K562 (cell line): Measurements from ENCODE around the gene LBHD2. TPM values are rescaled to one million over a fixed set of nuclear protein-coding genes. Genes with fewer than 3 reads are reported as not detected.

Experiments
- ATAC-seq: fragments of 200-7000 bp; cut with Tn5 transposase; 3 replicates; pipeline ENCODE4 v1.9.1; 2020; ENCODE audit warnings: moderate library complexity
- BruUV-seq: library from RNA; stranded (reverse); fragments of 400-500 nt; replicated peaks from 2 replicates; lab custom pipeline; 2021; lab: Mats Ljungman, UMichigan
- CTCF ChIA-PET: fragments of 300-600 bp; formaldehyde crosslinking; extraction: SDS; loops from one replicate; lab custom pipeline; 2021; ENCODE audit warnings: low intra/inter-chr PET ratio; lab: Yijun Ruan, JAX
- POLR2A ChIA-PET: fragments of 300-600, 350-650 bp; sonication (Branson Sonifier 250); formaldehyde crosslinking; extraction: SDS; loops from one replicate; lab custom pipeline; 2021; ENCODE audit warnings: antibody characterized with exemption, inconsistent platforms; lab: Yijun Ruan, JAX
- DNase-seq, 4 experiments: peaks; one replicate each; pipeline versions ENCODE4 v3.0.0 to v3.0.0-alpha.2; 2011 to 2018; ENCODE audit warnings: low spot score in 3 of 4, mixed read lengths in 3 of 4; ENCODE audit errors: extremely low read depth in 1 of 4
- FAIRE-seq: peaks from 2 replicates; lab custom pipeline; 2011; peaks lifted over from hg19 to GRCh38; lab: Jason Lieb, UNC
- H2AFZ ChIP-seq: 2 replicates; pipeline ENCODE4 v1.6.0; 2011; ENCODE audit warnings: low read depth, low read length, control low read depth, inconsistent platforms
- H3K27ac ChIP-seq: fragments of 200-600 bp; 3 replicates; pipeline ENCODE4 v1.8.0; 2011; ENCODE audit warnings: low read depth, mild to moderate bottlenecking, control low read depth, inconsistent platforms, low read length, moderate library complexity, mixed read lengths; ENCODE audit errors: extremely low read depth
- H3K27me3 ChIP-seq, 2 experiments: fragments of 300-600 bp in 1 of 2; 2 replicates in 1 of 2; 3 replicates in 1 of 2; pipeline versions ENCODE4 v1.6.0 to v1.8.0; 2011; ENCODE audit warnings: inconsistent platforms in 2 of 2, low read length in 2 of 2, mild to moderate bottlenecking in 1 of 2, mixed read lengths in 1 of 2, moderate library complexity in 1 of 2; ENCODE audit not compliant: control insufficient read depth in 2 of 2, insufficient read depth in 2 of 2
- H3K36me3 ChIP-seq: fragments of 300-600 bp; 3 replicates; pipeline ENCODE4 v1.8.0; 2011; ENCODE audit warnings: mild to moderate bottlenecking, low read length, inconsistent platforms; ENCODE audit not compliant: control insufficient read depth, insufficient read depth
- H3K4me1 ChIP-seq, 2 experiments: fragments of 200-600 bp in 1 of 2; replicated peaks in 1 of 2; 2 replicates in 1 of 2; 3 replicates in 1 of 2; pipeline versions ENCODE4 v1.5.1 to v1.8.0; 2011; ENCODE audit warnings: inconsistent platforms in 2 of 2, low read length in 2 of 2, mild to moderate bottlenecking in 1 of 2, mixed read lengths in 1 of 2, moderate library complexity in 1 of 2; ENCODE audit not compliant: control insufficient read depth in 2 of 2, insufficient read depth in 2 of 2
- H3K4me2 ChIP-seq: 2 replicates; pipeline ENCODE4 v1.6.1; 2011; ENCODE audit warnings: low read length, control low read depth, inconsistent platforms, mixed read lengths; ENCODE audit not compliant: insufficient read depth
- H3K4me3 ChIP-seq: fragments of 200-600 bp; sonication (generic), shearing (Covaris generic); 2 replicates; pipeline ENCODE4 v1.5.1; 2016; ENCODE audit warnings: control low read depth, inconsistent platforms
- H3K79me2 ChIP-seq: fragments of 200-600 bp; 3 replicates; pipeline ENCODE4 v1.8.0; 2011; ENCODE audit warnings: low read length, inconsistent platforms; ENCODE audit not compliant: control insufficient read depth, insufficient read depth
- H3K9ac ChIP-seq, 2 experiments: 2 replicates each; pipeline versions ENCODE4 v1.6.0 to v1.6.1; 2011; ENCODE audit warnings: low read depth in 2 of 2, low read length in 2 of 2, control low read depth in 1 of 2, inconsistent platforms in 1 of 2, mild to moderate bottlenecking in 1 of 2, mixed read lengths in 1 of 2; ENCODE audit not compliant: insufficient read depth in 1 of 2
- H3K9me1 ChIP-seq: one replicate; pipeline ENCODE4 v1.6.0; 2011; ENCODE audit warnings: inconsistent platforms, mild to moderate bottlenecking, low read length, moderate library complexity; ENCODE audit not compliant: control insufficient read depth, insufficient read depth
- H3K9me3 ChIP-seq: replicated peaks from 2 replicates; pipeline ENCODE4 v1.5.1; 2011; ENCODE audit warnings: low read depth, low read length, inconsistent platforms; ENCODE audit not compliant: control insufficient read depth, insufficient read depth
- H4K20me1 ChIP-seq: replicated peaks from 2 replicates; pipeline ENCODE4 v1.6.1; 2011; ENCODE audit warnings: low read length, inconsistent platforms, mixed read lengths; ENCODE audit not compliant: control insufficient read depth, insufficient read depth
- BRF1 ChIP-seq: IDR thresholded peaks from 3 replicates; pipeline ENCODE4 v1.6.1; 2011; ENCODE audit warnings: borderline replicate concordance, mild to moderate bottlenecking; ENCODE audit not compliant: insufficient read length; ENCODE audit errors: extremely low read depth
- CREM ChIP-seq: IDR thresholded peaks from 2 replicates; pipeline ENCODE4 v1.6.1; 2014; ENCODE audit warnings: antibody characterized with exemption, low read depth
- DDX20 ChIP-seq: fragments of 450-650 bp; IDR thresholded peaks from 2 replicates; pipeline ENCODE4 v1.6.1; 2016; ENCODE audit warnings: missing genetic modification characterization, low read depth, mild to moderate bottlenecking, missing compliant biosample characterization, moderate library complexity
- EHMT2 ChIP-seq: fragments of 450-650 bp; IDR thresholded peaks from 2 replicates; pipeline ENCODE4 v1.6.1; 2018; ENCODE audit warnings: antibody characterized with exemption
- FOXJ2 ChIP-seq: fragments of 200-800 bp; sonication (Bioruptor generic); IDR thresholded peaks from 2 replicates; pipeline ENCODE4 v1.6.1; 2016; ENCODE audit warnings: missing genetic modification characterization, missing compliant biosample characterization
- GABPB2 ChIP-seq: fragments of 250-450 bp; sonication (Bioruptor Pico); conservative IDR thresholded peaks from 2 replicates; pipeline ENCODE4 v1.5.1; 2021; ENCODE audit warnings: mild to moderate bottlenecking
- NR0B1 ChIP-seq: fragments of 450-650 bp; IDR thresholded peaks from one replicate; pipeline ENCODE4 v1.6.1; 2018; ENCODE audit warnings: mild to moderate bottlenecking, moderate library complexity; ENCODE audit not compliant: partially characterized antibody
- POLR2A ChIP-seq: fragments of 450-650 bp; conservative IDR thresholded peaks from 2 replicates; pipeline ENCODE4 v1.6.1; 2016
- POLR2B ChIP-seq: fragments of 450-650 bp; IDR thresholded peaks from 2 replicates; pipeline ENCODE4 v1.6.1; 2018; ENCODE audit warnings: low read depth; ENCODE audit not compliant: partially characterized antibody
- RBM34 ChIP-seq: fragments of 200-400 bp; formaldehyde crosslinking; IDR thresholded peaks from 2 replicates; pipeline ENCODE4 v1.6.1; 2018; ENCODE audit warnings: low read length, borderline replicate concordance; ENCODE audit not compliant: insufficient read depth
- SMAD4 ChIP-seq: fragments of 250-450 bp; sonication (Bioruptor Pico); conservative IDR thresholded peaks from 2 replicates; pipeline ENCODE4 v1.8.0; 2021; ENCODE audit warnings: inconsistent platforms, mild to moderate bottlenecking, moderate library complexity
- TAF15 ChIP-seq: fragments of 200-400 bp; formaldehyde crosslinking; IDR thresholded peaks from 2 replicates; pipeline ENCODE4 v1.6.1; 2017; ENCODE audit warnings: mild to moderate bottlenecking, low read depth, low read length, moderate library complexity
- TCF3 ChIP-seq: sonication (generic); formaldehyde crosslinking; IDR thresholded peaks from 2 replicates; pipeline ENCODE4 v1.4.0; 2020; ENCODE audit warnings: mild to moderate bottlenecking, missing genetic modification reagents
- TEAD4 ChIP-seq, 2 experiments: sonication (generic) in 1 of 2; formaldehyde crosslinking in 1 of 2; IDR thresholded peaks; 2 replicates each; pipeline versions ENCODE4 v1.6.1 to v1.8.0; 2012 to 2022; ENCODE audit warnings: borderline replicate concordance in 1 of 2, inconsistent platforms in 1 of 2, low read length in 1 of 2, mild to moderate bottlenecking in 1 of 2, missing genetic modification reagents in 1 of 2
- YY1 ChIP-seq, 3 experiments: IDR thresholded peaks; 2 replicates each; pipeline ENCODE4 v1.6.1; 2011; ENCODE audit warnings: low read length in 2 of 3, mild to moderate bottlenecking in 2 of 3, moderate library complexity in 2 of 3, borderline replicate concordance in 1 of 3, control low read depth in 1 of 3, low read depth in 1 of 3; ENCODE audit not compliant: insufficient read depth in 3 of 3, insufficient replicate concordance in 2 of 3, control insufficient read depth in 1 of 3, insufficient read length in 1 of 3; ENCODE audit errors: extremely low read depth in 1 of 3
- ZNF280B ChIP-seq: fragments of 250-450 bp; sonication (Bioruptor Pico); IDR thresholded peaks from 2 replicates; pipeline ENCODE4 v1.5.1; 2021; ENCODE audit warnings: mild to moderate bottlenecking
- ZNF507 ChIP-seq: conservative IDR thresholded peaks from 2 replicates; pipeline ENCODE4 v1.6.1; 2017; ENCODE audit warnings: missing genetic modification characterization, missing compliant biosample characterization
- WGBS: fragments of 100-300 bp; shearing (Covaris generic); methylation state at CpG from one replicate; pipeline ENCODE4 v1.1.6; 2016; ENCODE audit warnings: low coverage, mixed read lengths; ENCODE audit not compliant: insufficient coverage; ENCODE audit errors: missing lambda C conversion rate; 5-methylcytosine and 5-hydroxymethylcytosine counted together
- in situ Hi-C: fragments of 300-500 bp; cut with MboI; formaldehyde crosslinking; loops from 4 replicates; pipeline ENCODE4 v1.15.0; 2018; ENCODE audit warnings: inconsistent platforms, mixed read lengths
- intact Hi-C: fragments of 100-400 bp; cut with micrococcal nuclease; formaldehyde crosslinking; loops from 2 replicates; pipeline ENCODE4 v1.14.2; 2022
- polyA plus RNA-seq, 8 experiments: library from polyadenylated mRNA; depleted of rRNA in 4 of 8; stranded (reverse) in 5 of 8; unstranded in 3 of 8; fragments of >200 nt; fragmentation: Nextera tagmentation in 2 of 8; fragmentation: Illumina TruSeq in 1 of 8; extraction: Ambion mirVana in 2 of 8; extraction: Trizol in 1 of 8; gene quantifications; 2 replicates each; pipeline versions ENCODE4 v1.2.1 to v1.2.3, GENCODE V29; 2011 to 2014; ENCODE audit warnings: inconsistent platforms in 1 of 8, missing spikeins in 1 of 8
- total RNA-seq, 7 experiments: library from RNA; depleted of rRNA in 6 of 7; stranded (reverse); fragments of >200 nt in 6 of 7; fragmentation: Illumina TruSeq in 2 of 7; extraction: Trizol in 2 of 7; gene quantifications; 2 replicates each; pipeline versions ENCODE4 v1.2.1 to v1.2.3, GENCODE V29; 2011 to 2021; ENCODE audit warnings: low replicate concordance in 1 of 7
- TF ChIP-seq, protein P1 (sequence below): sonication (generic); formaldehyde crosslinking; IDR thresholded peaks from 2 replicates; pipeline ENCODE4 v1.5.0; 2020; ENCODE audit warnings: missing genetic modification reagents

The LBHD2 gene
- total and polyA plus RNA-seq, 9 of the 15 experiments (the other 6 are each of a cell fraction or from before 2014, with no cell fraction given), result not detected

GRCh38 chr14:103064436-103064835 lies 19.6 kb upstream of the LBHD2 start:
- Histone ChIP-seq H3K79me2 (no peaks in the 10 kb centered on the region), H3K4me3 (no peak overlapping the region), H3K4me1 (peaks cover 0 to 12% of the 10 kb centered on the region in 2 experiments; a peak in 3 of 5 replicates), H3K9ac (no peak overlapping the region), H2AFZ (no peak overlapping the region), H3K4me2 (no peak overlapping the region), H3K27me3 (peaks cover 0 to 11% of the 10 kb centered on the region in 2 experiments; a peak in 2 of 5 replicates), H3K9me3 (no peaks in the 10 kb centered on the region), H3K36me3 (no peaks in the 10 kb centered on the region), H4K20me1 (no peaks in the 10 kb centered on the region), H3K9me1 (no peaks in the 10 kb centered on the region), H3K27ac (no peak overlapping the region)
- ChIA-PET POLR2A (no interaction called here), CTCF (no interaction called here)
- in situ Hi-C loops (no loop called here), intact Hi-C loops (no loop called here)
- BruUV-seq, result no TSS peak
- 7% methylated on average over 2 of the region's 4 CpGs for WGBS
- no peak for FAIRE-seq
- no peak for ATAC-seq
- DNase-seq, result no peak
- TF ChIP-seq RBM34 (no peak), GABPB2 (CRISPR knock-in tag) (no peak), TEAD4 (IDR thresholded peaks at IDR 0.05; ENCODE audit: low read length) (no peak), TEAD4 (CRISPR knock-in tag; IDR thresholded peaks at IDR 0.05; ENCODE audit: borderline replicate concordance) (no peak), POLR2A (no peak), YY1 (IDR thresholded peaks at IDR 0.05; ENCODE audit: borderline replicate concordance in 1 of 3, control insufficient read depth in 1 of 3, extremely low read depth in 1 of 3, insufficient read depth in 3 of 3, insufficient read length in 1 of 3, insufficient replicate concordance in 2 of 3, low read depth in 1 of 3, low read length in 2 of 3) (no peak), TAF15 (no peak), ZNF507 (tag) (no peak), POLR2B (no peak), CREM (no peak), BRF1 (no peak), NR0B1 (no peak), EHMT2 (no peak), ZNF280B (CRISPR knock-in tag) (no peak), TCF3 (CRISPR knock-in tag) (no peak), DDX20 (tag) (no peak), FOXJ2 (no peak), SMAD4 (CRISPR knock-in tag) (no peak)
- TF ChIP-seq, protein P1, sequence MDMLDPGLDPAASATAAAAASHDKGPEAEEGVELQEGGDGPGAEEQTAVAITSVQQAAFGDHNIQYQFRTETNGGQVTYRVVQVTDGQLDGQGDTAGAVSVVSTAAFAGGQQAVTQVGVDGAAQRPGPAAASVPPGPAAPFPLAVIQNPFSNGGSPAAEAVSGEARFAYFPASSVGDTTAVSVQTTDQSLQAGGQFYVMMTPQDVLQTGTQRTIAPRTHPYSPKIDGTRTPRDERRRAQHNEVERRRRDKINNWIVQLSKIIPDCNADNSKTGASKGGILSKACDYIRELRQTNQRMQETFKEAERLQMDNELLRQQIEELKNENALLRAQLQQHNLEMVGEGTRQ, result no peak
